DMS53 (cell line): ENCODE measurements around the gene SIX5.

Experiments used
- DNase-seq: peaks from one replicate; lab custom pipeline; 2025; lab: John Stamatoyannopoulos, UW

The SIX5 gene

DNA sequence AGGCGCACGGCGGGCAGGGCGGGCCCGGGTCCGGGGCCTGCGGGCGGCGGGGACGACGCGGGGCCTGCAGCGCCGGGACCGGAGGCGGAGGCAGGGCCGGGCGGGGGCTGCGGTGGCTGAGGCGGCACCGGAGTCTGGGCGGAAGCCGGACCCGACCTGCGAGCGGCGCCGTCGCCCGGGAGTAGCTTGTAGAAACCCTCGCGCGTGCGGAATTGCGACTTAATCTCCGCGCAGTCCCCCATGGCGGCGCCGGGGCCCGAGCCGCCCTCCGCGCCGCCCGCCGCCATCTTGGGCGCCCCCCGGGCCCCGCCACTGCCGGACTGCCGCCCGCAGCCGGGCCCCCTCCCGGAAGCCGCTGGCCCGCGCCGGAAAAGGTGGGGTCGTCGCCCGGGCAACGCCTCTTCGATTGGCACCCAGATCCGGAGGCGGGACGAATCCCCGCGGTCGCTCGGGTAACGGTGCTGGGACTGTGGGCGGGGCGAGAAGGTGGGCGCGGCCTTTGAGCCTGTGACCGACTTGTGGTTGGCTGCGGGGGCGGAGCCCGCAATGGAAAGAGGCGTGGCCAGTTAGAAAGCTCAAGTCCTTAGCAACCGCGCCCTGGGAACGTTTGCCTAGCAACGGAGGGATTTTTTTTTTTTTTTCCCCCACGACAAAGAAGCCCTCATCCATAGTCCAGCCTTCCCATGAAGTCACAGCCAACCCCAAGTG lies 23.6 kb upstream of the SIX5 start, which contains the start of gene DMWD:
Gene DMWD (minus strand): TSS at position 376 of the 708 bp plus-strand sequence. CDS start 89 bp downstream, at position 287.
- DNase-seq: peak; percentile 99

DNA sequence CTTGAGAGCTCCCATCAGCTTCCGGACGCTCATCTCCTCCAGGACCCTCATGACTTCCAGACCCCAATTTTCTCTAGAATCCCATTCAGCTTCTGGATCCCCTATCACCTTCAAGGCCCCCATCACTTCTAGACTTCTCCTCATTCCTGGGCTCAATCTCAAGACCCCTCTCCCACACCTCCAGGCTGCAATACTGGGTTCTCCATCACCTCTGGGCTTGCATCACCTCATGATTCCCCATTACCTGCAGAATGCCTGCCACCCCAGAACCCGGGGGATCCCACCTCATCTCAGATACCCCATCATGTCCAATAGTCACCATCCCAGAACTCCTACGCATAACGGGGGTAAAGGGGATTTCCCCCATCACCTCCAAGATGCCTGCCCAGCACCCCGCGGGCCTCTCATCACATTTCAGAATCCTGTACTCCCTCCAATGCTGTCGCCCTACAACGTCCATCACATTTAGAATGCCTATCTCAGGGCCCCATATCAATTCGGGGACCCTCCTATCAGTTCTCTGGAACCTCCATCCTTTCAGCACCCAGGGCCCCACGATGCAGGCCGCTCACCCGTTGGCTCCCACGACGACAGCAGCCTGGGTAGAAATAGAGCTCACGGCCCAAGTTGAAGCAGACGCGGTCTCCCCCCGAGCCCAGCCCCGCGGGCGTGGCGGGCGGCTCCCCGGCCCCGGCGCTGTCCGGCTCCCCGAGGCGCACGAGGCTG lies 22.9 kb upstream of the SIX5 start:
- DNase-seq: no peak

DNA sequence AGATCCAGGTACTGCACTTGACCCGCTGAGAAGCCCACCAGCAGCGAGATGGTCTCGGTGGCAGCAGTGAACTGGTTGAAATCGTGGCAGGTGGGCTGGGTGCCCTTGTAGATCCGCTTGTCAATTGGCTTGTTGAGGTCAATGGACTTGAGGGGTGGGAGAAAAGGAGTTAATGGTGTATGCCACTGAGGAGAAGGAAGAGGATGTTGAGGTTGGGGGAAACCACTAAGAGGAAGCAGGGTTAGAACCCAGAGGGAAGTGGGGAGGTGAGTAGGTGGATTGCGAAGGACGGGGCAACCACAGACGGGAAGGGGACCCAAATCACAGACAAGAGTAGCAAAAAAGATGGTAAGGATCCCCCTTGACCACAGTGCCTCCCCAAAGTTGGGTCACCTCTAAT lies 21.9 kb upstream of the SIX5 start:
- DNase-seq: no peak

DNA sequence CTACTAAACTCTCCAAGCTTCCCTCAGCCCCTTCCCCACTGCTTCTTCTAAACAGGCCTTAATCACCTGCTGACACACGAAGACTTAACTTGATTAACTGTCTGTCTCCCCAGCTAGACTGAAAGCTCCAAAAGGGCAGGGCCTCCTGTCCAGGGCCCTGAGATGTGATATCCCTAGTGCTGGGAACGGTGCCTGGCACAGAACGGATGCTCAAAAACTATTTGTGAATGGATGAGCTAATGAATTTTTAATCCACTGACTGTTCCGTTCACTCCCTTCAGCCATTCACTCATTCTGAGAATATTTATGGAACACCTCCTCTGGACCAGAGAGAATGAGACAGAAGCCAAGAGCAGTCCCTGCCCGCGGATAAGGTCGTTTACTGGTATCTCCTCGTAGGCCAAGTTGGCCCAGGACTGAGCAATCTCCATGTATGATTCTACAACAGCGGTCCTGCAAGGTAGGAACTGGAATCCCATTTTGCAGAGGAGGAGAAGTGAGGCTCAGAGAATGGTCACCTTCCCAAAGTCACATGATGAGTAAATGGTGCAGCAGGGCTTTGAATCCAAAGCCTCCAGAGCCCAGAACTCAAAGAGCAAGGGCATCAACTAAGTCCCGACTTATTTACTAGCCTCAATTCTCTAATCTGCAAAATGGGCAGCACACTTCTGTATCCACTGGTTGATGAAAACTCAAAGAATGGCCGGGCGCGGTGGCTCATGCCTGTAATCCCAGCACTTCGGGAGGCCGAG lies 20.2 kb upstream of the SIX5 start:
- no peak for DNase-seq

DNA sequence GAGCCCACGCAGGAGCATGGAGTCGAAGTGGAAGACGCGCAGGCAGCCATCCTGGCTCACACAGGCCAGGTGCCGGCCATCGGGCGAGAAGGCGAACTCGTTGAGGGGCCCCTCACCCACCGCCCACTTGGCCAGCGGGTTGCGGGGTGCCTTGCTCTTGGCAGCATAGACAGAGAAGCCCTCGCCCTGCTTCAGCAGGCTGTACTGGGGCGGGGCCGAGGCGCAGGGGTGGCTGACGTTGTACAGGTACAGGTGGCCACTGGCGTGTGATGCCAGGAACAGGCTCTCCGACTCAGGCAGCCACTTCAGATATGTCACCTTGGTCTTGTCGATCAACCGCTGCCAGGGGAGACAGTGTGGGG lies 17.5 kb upstream of the SIX5 start:
- DNase-seq: no peak

DNA sequence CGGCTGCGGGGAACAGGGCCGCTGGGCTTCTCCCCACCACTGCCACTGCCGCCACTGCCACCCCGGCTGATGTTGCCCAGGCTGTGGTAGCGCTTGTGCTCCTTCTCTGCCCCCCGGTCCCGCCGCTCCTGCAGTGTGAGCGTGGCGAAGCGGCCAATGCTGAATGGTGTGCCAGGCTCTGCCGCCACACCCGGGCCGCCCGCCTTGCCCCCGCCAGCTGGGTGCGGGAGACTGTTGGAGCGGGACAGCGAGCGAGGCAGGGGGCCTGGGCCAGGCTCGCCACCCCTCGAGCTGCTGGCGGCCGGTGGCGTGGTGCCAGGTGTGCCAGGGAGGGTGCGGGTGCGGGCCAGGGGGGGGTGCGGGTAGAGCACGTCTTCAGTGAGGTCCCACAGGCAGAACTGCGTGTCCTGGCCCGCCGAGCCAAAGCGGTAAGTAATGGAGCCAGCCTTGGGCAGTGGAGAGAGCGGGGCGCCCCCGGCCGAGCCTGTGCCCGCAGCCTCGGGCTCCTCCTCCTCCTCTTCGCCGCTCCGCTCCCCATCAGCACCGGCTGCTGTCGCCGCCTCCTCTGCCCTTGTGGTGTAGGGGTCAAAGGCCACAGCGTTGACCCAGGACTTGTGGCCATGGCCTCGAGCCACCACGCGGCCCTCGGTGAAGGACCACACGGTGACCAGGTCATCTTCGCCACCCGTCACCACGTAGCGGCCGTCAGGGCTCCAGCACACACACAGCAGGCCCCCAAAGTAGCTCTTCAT lies 16.9 kb upstream of the SIX5 start:
- DNase-seq: no peak

DNA sequence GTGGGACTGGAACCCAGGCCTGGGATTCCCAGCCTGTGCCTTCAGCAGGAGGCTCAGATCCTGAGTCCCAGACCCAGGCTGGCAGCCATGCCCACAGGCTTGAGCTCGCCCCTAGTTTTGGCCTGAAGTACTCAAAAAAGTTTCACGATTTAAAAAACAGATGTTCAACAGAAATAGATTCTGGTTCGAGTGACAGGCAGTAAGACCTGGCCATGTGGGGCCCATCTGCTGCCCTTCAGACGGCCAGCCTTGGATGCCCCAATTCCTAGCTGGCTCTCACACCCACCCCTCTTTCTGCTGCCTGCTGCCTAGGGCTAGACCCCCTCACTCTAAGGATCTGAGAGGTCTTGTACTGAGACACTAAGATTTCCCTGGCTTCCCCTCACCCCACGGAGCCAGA lies 16.0 kb upstream of the SIX5 start:
- no peak for DNase-seq

DNA sequence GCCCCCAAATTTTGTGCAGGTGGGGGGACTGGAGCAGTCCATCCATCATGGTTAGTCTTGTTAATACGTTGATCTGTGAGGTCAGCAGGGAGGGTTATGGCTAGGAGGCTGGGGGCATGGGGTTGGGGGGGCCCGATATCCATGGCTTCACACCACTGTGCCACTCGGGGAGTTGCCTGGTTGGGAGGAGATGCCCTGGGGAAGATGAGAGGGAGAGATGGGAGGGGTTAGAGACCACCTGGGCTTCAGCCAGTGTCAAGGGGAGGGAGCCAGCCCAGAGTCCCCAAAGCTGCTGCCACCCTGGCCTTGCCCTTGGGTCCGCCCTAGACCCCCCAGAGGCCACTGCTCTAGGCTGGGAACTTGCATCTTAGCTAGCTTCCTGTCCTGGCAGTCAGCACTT lies 15.0 kb upstream of the SIX5 start:
- DNase-seq: no peak

DNA sequence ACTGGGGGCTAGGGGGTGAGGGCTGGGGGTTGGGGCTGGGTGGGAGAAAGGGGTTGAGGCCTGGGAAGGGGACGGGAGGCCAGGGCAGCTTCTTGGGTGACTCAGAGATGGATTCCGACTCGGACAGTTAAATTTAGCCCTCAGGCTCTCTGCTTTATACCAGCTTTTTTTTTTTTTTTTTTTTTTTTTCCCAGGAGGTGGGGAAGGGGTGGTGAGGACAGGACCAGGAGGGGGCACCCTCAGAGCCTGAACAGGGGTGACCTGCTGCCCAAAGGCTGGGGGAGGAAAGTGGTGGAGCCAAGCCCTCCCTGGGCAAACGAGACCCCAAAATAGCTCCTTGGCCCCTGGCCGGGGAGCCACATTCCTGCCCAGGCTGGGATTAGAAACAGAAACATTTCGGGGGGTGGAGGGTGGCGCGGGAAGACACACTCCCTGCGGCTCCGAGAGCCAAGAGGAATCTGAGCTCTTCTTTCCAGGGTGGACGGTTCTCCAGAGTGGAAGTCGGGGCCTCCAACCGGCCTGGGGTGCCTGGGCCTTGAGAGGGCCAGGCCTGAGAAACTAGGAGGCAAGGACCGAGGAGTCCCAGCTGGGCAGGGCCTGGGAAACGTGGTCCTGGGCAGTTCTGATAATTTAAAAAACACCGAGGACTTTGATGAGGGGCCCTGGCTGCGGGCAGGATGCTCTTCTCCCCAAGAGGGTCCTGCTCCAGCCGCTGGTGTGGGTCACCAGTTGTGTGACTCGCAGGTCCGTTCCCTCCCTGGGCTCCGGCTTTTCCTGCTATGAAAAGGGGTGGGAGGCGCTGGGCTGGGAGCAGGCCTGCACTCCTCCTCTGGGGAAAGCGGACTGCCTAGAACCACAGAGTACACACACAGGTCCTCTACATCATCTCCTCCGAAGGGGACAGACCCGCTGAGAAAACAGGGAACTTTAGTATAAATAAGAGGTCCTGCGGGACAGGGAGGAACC lies 14.1 kb upstream of the SIX5 start:
- peak; percentile 59 for DNase-seq

DNA sequence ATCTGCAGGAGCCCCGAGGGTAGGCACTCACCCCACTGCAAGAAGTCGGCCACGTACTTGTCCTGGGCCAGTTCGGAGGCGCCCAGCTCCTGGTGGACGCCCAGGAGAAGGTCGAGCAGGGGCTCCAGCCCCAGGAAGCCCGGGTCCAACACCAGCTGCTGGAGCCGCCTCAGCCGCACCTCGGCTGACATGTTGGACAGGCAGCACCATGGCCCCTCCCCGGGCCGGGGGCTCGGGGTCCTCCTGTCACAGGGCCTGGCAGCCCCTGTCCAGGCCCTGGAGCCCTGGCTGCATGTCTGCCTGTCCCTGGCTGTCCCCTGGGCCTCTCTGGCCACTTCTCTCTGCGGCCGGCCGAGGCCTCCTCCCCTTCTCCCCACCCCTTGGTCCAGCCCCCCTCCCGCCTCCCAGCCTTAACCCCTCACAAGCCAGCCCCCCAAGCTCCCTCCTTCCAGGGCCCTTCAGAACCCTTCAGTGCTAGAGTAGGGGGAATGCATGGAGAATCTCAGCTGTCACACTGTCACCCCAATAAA lies 13.2 kb upstream of the SIX5 start, which contains the start of gene DMPK:
Gene DMPK (minus strand): TSS at position 329 of the 530 bp plus-strand sequence. CDS start 138 bp downstream, at position 191.
- peak; percentile 66 for DNase-seq

DNA sequence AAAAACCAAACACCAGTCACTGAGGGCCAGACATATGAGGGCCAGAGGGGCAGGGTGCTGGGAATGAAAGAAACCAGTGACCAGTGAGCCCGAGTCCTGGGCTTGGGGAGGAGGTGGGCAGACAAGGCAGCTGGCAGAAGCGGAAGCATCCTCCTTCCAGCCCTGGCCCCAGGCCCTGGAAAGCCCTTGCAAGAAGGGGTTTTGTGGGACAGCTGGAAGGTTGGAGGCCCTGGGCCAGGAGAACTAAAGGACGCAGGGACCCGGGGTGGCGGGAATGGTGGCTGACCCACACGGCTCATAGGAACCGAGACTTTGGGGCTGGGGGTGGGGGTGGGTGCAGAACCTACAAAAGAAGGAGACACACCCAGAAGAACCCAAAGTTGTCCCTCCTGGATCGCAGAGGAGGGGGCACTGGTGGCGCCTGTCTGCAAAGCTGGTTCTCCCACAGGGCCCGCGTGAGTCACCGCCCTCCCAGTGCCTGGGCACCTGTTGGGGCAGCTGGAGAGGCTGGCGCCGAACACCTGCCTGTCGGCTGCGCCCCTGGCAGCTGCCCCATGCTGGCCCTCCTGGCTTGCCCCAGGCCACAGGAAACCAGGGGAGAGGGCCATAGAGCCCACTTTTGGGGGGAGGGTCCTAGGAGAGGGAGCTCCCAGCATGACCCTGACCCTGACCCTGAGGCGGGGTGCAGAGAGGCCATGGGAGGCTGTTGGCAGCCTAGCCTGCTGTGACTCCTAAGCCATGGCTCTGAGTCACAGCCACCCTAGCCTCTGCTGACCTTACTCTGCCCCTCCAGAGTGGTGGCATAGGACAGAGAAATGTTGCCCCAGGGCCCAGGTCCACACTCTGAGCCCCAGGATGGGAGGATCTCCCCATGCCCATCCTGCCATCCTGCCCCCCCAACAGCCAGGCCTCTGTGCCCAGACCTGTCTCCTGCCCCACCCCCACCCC lies 12.4 kb upstream of the SIX5 start:
- DNase-seq: peak; percentile 95

DNA sequence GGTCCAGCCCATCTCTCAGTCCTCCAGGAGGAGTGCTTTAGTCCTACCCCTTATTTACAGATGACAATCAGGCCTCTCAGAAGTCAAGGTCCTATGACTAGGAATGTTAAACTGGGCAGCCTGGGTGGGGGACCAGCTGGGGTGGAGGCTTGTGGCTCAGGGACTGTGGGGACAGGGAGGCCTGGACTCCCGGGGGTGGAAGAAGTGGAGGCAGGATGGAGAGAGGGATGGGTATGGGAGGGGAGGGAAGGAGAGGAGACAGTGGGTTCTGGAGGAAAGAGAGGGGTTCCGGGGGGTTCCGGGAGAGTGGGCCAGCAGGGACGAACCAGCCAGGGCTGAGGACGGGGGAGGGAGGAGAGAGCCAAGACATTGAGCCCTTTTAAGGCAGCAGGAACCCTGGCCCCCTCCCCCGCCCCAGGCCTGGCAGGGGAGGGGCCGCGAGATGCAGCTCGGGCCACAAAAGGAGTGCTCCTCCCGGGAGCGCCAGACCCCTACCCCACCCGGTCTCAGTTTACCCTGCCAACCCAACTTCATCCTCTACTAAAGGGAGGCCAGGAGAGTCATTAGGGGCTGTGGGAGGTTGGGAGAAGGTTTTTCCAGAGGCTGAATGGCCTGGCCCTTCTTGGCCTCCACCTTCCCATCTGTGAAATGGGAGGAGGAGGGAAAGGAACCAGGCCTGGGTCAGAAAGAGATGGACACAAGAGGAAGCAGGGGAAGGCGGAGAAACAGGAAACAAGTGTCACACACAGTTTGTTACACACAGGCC lies 11.6 kb upstream of the SIX5 start:
- DNase-seq: peak; percentile 51

DNA sequence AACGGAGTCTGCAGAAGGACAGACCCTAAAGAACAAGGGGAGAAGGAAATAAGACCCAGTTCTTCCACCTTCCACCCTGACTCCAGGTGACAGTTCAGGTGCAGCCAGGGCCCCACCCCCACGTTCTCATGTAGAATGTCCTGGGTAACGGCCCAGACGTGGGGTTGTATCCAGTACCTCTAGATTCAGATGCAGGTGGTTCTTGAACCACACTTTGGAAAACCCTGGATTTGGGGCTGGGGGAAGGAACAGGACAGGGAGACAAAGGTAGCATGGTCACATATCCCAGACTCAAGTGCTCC lies 11.0 kb upstream of the SIX5 start:
- DNase-seq: no peak

DNA sequence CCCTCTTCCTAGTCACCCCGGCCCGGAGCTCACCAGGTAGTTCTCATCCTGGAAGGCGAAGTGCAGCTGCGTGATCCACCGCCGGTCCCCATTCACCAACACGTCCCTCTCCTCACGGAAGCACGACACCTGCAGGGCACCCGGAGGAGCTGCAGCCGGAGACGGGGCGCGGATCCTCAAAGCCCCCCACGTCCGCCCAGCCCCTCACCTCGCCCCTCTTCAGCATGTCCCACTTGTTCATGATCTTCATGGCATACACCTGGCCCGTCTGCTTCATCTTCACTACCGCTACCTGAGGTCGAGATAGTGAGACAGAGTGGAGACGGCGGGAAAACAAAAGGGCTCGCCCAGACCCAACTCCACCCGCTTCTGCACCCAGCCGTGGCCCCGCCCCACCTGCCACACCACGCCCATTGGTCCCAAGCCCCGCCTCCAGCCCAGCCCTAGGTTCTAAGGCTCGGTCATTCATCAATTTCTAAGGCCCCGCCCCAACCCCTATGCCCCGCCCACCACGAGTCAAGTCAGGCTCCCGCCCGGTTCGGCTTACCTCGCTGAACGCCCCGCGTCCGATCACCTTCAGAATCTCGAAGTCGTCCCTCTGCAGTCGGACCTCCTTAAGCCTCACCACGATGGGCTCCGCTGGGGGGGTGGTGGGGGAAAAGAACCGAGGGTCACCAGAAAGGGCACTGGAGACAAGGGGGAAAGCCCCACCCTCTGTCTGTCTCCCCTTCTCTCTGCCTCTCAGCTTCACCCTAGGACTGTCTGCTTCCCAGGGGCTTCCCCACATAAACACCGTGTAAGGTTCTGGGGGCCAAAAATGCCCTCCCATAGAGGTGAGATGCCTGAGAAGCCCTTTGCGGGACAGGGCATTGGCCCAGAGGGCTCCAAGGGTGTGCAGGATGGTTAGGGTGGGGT lies 10.4 kb upstream of the SIX5 start:
- DNase-seq: peak; percentile 68

DNA sequence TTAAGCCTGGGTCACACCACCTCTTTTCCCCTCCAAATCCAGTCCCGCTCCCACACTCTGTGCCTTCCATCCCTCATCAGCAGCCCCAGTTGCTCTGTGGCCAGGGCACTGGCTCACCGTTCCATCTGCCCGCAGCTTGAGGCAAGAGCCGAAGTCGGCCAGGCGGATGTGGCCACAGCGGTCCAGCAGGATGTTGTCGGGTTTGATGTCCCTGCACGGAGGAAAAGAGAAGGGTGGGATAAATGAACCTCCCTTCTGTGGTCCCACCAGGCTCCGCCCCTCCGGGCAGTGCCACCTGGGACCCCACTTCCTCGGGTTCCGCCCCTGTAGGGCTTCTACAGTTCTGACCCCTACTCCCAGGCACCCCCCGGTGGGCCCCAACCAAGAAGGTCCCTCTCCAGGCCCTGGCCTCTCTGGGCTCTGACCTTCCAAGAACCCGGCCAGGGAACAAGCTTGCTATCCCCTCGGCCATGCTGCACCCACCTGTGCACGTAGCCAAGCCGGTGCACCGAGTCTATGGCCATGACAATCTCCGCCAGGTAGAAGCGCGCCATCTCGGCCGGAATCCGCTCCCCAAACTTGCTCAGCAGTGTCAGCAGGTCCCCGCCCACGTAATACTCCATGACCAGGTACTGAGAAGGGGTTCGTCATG lies 9.1 kb upstream of the SIX5 start:
- DNase-seq: no peak

DNA sequence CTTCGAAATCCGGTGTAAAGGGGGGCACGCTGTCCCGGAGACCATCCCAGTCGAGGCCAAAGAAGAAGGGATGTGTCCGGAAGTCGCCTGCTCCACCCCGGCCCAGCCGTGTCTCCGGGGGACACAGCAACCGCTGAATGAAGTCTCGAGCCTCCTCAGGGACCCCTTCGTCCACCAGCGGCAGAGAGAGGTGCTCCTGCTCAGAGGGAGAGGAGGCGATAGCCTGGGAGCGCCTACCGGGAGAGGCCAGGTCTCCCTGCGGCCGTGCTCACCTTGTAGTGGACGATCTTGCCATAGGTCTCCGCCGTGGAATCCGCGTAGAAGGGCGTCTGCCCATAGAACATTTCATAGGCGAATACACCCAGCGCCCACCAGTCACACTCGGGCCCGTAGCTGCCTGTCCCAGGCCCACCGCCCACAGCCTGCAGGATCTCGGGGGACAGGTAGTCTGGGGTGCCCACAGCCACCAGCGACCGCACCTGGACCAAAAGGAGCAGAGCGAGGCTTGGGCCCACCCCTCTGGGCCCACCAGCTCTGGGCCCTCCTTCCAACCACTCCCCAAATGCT lies 8.4 kb upstream of the SIX5 start:
- no peak for DNase-seq

DNA sequence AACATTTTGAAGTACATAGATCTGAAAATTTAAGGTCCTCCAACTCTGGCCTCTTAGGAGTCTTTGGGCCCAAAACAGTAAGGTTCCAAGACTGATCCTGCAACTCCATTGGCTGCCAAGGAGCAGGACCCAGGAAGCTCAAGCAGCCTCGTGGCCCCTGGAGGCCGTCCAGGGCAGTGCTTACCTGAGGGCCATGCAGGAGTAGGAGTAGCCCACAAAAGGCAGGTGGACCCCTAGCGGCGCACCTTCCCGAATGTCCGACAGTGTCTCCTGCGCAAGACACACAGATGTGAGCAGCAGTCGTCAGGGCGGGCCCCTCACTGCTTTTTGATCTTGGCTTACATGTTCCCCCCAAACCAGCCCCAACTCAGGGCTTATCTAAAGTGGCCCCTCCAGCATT lies 5.7 kb upstream of the SIX5 start:
- DNase-seq: peak; percentile 59
